DOHH2 (cell line): ENCODE data around the gene TARBP1.

Experiments used
- H3F3A ChIP-seq: fragments of 200-600 bp; sonication (generic), shearing (Covaris generic); 2 replicates; pipeline ENCODE4 v1.6.0; 2016; ENCODE audit warnings: antibody characterized with exemption, mild to moderate bottlenecking; ENCODE audit not compliant: control insufficient read depth, insufficient read depth
- H3K27ac ChIP-seq: fragments of 200-600 bp; sonication (generic); 2 replicates; pipeline ENCODE4 v1.5.1; 2014; ENCODE audit warnings: low read depth, mild to moderate bottlenecking, low read length, moderate library complexity
- H3K27me3 ChIP-seq: fragments of 200-600 bp; sonication (generic); 2 replicates; pipeline ENCODE4 v1.6.1; 2014; ENCODE audit warnings: mild to moderate bottlenecking, low read length, mixed read lengths; ENCODE audit not compliant: control insufficient read depth
- H3K36me3 ChIP-seq: fragments of 200-600 bp; sonication (generic); 2 replicates; pipeline ENCODE4 v1.6.1; 2014; ENCODE audit warnings: mild to moderate bottlenecking, low read length, moderate library complexity, mixed read lengths; ENCODE audit not compliant: control insufficient read depth
- H3K4me1 ChIP-seq: fragments of 200-600 bp; sonication (generic); 2 replicates; pipeline ENCODE4 v1.6.1; 2014; ENCODE audit warnings: mild to moderate bottlenecking, low read length, mixed read lengths; ENCODE audit not compliant: control insufficient read depth
- H3K4me2 ChIP-seq: fragments of 200-600 bp; sonication (generic); 2 replicates; pipeline ENCODE4 v1.6.0; 2014; ENCODE audit warnings: mild to moderate bottlenecking, low read length, moderate library complexity
- H3K4me3 ChIP-seq: fragments of 200-600 bp; sonication (generic); 2 replicates; pipeline ENCODE4 v1.5.1; 2014; ENCODE audit warnings: mild to moderate bottlenecking, low read length, mixed read lengths
- H3K79me2 ChIP-seq: fragments of 200-600 bp; sonication (generic); 2 replicates; pipeline ENCODE4 v1.6.1; 2014; ENCODE audit warnings: mild to moderate bottlenecking, low read length, mixed read lengths; ENCODE audit not compliant: control insufficient read depth
- H3K9me2 ChIP-seq: fragments of 200-600 bp; sonication (generic); replicated peaks from 2 replicates; pipeline ENCODE4 v1.6.1; 2014; ENCODE audit warnings: mild to moderate bottlenecking, low read length, mixed read lengths; ENCODE audit not compliant: control insufficient read depth
- H3K9me3 ChIP-seq: fragments of 200-600 bp; sonication (generic); 2 replicates; pipeline ENCODE4 v1.6.1; 2014; ENCODE audit warnings: antibody characterized with exemption, low read length, mixed read lengths; ENCODE audit not compliant: control insufficient read depth, insufficient read depth
- H4K20me1 ChIP-seq: fragments of 200-600 bp; sonication (generic); 2 replicates; pipeline ENCODE4 v1.6.0; 2014; ENCODE audit warnings: low read depth, mild to moderate bottlenecking, antibody characterized with exemption, low read length, moderate library complexity; ENCODE audit not compliant: control insufficient read depth, insufficient read depth
- CTCF ChIP-seq: fragments of 200-600 bp; sonication (generic); IDR thresholded peaks from one replicate; pipeline ENCODE4 v1.5.1; 2014; ENCODE audit warnings: antibody characterized with exemption, mild to moderate bottlenecking, low read depth, low read length; ENCODE audit not compliant: poor library complexity, severe bottlenecking
- EZH2phosphoT487 ChIP-seq: fragments of 200-600 bp; sonication (generic); IDR thresholded peaks from 2 replicates; pipeline ENCODE4 v1.6.1; 2017; ENCODE audit warnings: borderline replicate concordance, mild to moderate bottlenecking, antibody characterized with exemption, low read length, moderate library complexity, mixed read lengths

The TARBP1 gene

GRCh38 chr1:234507626-234508387 lies 28.8 kb upstream of the TARBP1 start:
- H3K4me1 ChIP-seq, result no peaks in the 10 kb centered on the region
- H3K9me2 ChIP-seq, result no peaks in the 10 kb centered on the region
- no peaks in the 10 kb centered on the region for H3K9me3 ChIP-seq
- H3F3A ChIP-seq, result no peaks in the 10 kb centered on the region
- H3K27ac ChIP-seq, result no peak overlapping the region
- no peak overlapping the region for H3K4me2 ChIP-seq
- no peaks in the 10 kb centered on the region for H4K20me1 ChIP-seq
- H3K27me3 ChIP-seq, result peaks cover 3% of the 10 kb centered on the region; the same call in 1 of the 2 replicates
- no peak overlapping the region for H3K4me3 ChIP-seq
- TF ChIP-seq EZH2phosphoT487 (no peak), CTCF (no peak)
- H3K79me2 ChIP-seq, result no peaks in the 10 kb centered on the region
- H3K36me3 ChIP-seq, result no peaks in the 10 kb centered on the region

GRCh38 chr1:234507089-234507488 lies 28.1 kb upstream of the TARBP1 start:
- Histone ChIP-seq H4K20me1 (no peaks in the 10 kb centered on the region), H3K9me2 (no peaks in the 10 kb centered on the region), H3K27me3 (peaks cover 2% of the 10 kb centered on the region; the same call in 1 of the 2 replicates), H3K79me2 (no peaks in the 10 kb centered on the region), H3K36me3 (no peaks in the 10 kb centered on the region), H3K4me3 (no peak overlapping the region), H3K9me3 (no peaks in the 10 kb centered on the region), H3K4me1 (no peaks in the 10 kb centered on the region), H3F3A (no peaks in the 10 kb centered on the region), H3K27ac (no peak overlapping the region), H3K4me2 (no peak overlapping the region)
- TF ChIP-seq EZH2phosphoT487, result no peak
- TF ChIP-seq CTCF, result no peak

DNA sequence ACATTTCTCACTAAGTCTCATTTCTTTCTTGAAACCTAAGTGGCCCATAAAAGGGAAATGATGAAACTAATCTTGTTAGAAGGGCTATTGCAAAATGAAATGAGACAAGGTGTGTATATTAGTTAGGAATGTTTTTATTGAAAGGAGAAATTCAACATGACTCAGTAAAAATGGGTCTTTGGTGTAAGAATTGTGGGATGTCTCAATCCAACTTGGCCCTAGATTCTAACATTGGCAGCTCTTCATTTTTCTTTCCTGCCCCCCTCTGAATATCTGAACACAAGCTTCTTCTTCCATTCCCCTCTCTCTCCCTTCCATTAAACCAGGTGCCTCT lies 26.8 kb upstream of the TARBP1 start:
- H3K9me2 ChIP-seq, result no peaks in the 10 kb centered on the region
- H3K9me3 ChIP-seq, result no peaks in the 10 kb centered on the region
- H3K36me3 ChIP-seq, result no peaks in the 10 kb centered on the region
- no peak overlapping the region for H3K4me2 ChIP-seq
- no peaks in the 10 kb centered on the region for H3K4me1 ChIP-seq
- no peaks in the 10 kb centered on the region for H3K27me3 ChIP-seq
- no peaks in the 10 kb centered on the region for H3K79me2 ChIP-seq
- TF ChIP-seq CTCF, result no peak
- no peak for TF ChIP-seq EZH2phosphoT487
- no peaks in the 10 kb centered on the region for H3F3A ChIP-seq
- H4K20me1 ChIP-seq, result no peaks in the 10 kb centered on the region
- no peak overlapping the region for H3K27ac ChIP-seq
- no peak overlapping the region for H3K4me3 ChIP-seq
